G401 (cell line): ENCODE data around the gene DOCK3. TPM values are rescaled to one million over a fixed set of nuclear protein-coding genes. Genes with fewer than 3 reads are reported as not detected.
A peak's percentile ranks its signal among the peaks of the same experiment; 100 is the strongest.

Experiments
- DNase-seq: peaks from one replicate; pipeline ENCODE4 v3.0.0-alpha.2; 2015; ENCODE audit warnings: low spot score
- in situ Hi-C: cut with HindIII; loops from 2 replicates; pipeline ENCODE4 v1.10.0; 2016; ENCODE audit warnings: low sequenced_read_pairs, mixed read lengths
- total RNA-seq: library from RNA; depleted of rRNA; stranded (reverse); fragments of >200 nt; shearing (Covaris generic); gene quantifications from 2 replicates; pipeline ENCODE4 v1.2.3, GENCODE V29; 2014

Gene DOCK3
- total RNA-seq, 1 experiment from 2014 or later, result 1.7 TPM

DNA sequence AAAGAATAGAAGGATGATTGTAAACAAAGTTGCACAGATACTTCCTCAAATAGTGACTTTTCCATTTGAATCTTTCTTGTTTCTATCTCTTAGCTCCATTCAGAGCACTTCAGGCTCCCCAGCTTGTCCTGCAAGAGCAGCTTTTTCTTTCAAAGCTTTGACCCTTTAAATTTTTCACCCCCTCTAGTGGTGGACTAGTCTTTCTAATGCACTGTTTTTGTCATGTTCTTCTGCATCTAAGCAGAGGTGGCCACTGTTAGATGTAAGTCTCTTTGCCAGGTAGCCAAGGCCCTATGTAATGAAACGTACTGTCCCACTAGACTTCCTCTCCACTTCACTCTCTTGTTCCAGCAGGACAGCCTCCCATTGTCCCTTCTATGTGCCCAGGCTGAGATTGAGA is 636.3 kb downstream of the DOCK3 start:
- peak; percentile 7 for DNase-seq
- in situ Hi-C loops, result no loop called here

DNA sequence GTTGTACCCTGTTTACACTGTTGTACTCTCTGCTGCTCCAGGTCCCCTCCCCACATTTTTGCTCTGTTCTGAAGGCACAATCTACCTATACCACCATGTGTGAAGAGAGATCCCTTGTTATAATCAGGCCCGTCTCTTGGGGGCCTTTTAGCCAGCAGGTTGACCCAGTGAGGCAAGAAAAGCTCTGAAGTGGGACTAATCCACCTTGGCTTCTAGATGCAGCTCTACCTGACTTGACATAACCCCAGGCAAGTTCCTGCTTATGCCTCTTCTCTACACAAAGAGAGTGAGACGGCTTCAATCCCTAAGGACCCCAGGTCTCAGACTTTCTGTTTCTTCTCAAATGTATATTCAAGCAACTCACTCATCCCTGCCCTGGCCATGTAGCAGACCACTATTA is 653.5 kb downstream of the DOCK3 start:
- in situ Hi-C loops, result no loop called here
- no peak for DNase-seq

DNA sequence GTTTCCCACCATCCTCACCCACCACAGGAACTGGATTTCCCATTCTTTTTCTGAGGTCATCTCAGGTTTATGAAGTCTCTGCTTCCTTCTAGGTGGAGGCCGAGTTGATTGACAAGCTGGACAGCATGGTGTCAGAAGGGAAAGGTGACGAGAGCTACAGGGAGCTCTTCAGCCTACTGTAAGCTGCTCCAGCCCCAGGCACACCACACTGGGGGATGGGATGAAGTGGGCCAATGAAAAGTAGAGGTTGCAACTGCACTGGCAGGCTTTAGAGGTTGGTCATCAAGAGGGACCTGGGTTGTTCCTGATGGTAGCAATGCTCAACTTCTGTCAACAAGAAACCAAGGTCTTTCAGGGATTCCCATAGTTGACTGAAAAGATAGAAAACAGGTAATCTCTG is 655.3 kb downstream of the DOCK3 start:
- no peak for DNase-seq
- in situ Hi-C loops, result no loop called here

DNA sequence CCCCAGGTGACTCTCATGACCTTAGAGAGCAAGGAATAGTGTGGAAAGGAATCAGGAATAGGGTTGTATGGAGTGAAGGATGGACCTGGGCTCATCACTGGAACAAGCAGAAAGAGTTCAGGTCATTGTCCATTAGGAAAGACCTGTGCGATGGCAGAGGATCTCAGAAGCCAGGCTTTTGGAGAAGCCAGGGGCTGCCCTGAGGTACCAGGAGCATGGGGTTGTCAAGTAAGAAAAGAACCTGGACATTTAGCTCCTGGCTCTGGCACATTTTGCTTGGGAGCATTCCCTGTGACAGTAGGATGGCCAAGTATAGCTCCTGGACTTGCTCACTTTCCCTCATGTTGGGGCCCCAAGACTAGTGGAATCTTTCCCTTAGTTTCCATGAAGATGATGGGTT is 657.4 kb downstream of the DOCK3 start:
- in situ Hi-C loops, result no loop called here
- no peak for DNase-seq

DNA sequence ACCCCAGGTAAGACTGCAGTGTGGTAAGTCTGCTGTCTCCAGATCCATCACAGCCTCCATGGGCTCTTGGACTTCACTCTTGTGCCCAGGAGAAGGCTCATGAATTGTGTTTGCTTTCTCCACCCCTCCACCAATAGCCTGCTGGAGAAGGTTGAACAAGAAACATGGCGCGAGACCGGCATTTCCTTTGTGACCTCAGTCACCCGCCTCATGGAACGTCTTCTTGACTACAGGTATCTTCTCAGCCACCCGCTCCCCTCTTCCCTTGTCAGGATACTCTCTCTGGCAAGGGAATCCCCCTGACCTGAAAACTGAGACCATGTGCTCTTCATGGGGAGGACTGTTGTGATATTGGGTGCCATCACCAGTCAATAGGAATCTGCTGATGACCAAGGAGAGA is 658.3 kb downstream of the DOCK3 start:
- no peak for DNase-seq
- in situ Hi-C loops, result no loop called here

DNA sequence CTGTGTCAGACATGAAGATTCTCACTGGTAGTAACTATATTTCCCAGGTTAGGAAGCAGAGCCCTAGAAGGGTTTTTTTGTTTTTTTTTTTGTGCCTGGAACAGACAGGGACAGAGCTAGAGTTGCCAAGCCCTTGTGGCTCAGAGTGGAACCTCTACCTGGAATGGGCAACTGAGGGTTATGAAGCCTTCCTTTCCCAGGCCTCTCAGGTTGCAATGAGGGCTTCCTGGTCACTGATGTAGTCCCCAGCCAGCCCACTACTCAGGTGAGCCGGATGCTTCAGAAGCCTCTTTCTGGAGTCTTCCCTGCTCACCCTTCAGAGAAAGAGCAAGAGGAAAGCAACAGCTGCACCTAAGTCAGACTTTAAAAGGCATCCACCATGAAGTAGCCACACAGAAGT is 661.5 kb downstream of the DOCK3 start:
- in situ Hi-C loops, result no loop called here
- no peak for DNase-seq

DNA sequence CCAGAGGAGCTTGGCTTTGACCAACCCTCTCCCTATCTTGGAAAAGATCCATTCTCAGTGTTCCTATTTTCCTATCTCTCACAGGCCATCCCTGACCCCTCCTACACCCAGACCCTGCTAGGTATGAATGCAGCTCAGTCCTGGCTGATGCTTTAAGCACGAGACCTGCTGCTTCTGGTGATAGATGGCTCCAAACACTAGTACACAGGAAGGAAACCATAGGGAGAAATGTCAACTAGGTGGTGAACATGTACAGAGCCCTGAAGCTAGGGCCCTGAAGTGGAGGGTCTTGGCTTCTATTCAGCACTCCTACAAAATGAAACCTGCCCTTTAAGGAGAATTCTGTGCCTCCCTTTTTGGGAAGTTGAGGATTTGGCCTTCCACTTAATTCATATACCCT is 662.9 kb downstream of the DOCK3 start:
- in situ Hi-C loops, result no loop called here

DNA sequence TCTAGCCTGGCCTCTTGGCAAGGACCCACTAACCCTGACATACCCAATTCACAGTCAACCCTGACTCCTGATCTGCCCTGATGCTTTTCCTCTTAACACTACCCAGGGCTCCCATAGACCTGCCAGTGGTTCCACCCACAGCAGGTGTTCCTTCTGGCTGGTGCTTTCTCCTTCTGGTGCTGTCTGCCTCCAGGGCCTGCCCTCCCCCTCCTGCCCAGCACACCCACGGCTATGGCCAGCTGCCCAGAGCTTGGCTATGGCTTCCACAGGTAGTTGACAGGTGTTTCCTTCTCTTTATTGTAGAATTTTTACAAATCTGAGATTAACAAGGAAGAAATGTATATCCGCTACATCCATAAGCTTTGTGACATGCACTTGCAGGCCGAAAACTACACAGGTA is 663.9 kb downstream of the DOCK3 start:
- in situ Hi-C loops, result no loop called here
- peak; percentile 92 for DNase-seq

More for the DNA sequence above, 662.9 kb downstream of the DOCK3 start:
- no peak for DNase-seq

DNA sequence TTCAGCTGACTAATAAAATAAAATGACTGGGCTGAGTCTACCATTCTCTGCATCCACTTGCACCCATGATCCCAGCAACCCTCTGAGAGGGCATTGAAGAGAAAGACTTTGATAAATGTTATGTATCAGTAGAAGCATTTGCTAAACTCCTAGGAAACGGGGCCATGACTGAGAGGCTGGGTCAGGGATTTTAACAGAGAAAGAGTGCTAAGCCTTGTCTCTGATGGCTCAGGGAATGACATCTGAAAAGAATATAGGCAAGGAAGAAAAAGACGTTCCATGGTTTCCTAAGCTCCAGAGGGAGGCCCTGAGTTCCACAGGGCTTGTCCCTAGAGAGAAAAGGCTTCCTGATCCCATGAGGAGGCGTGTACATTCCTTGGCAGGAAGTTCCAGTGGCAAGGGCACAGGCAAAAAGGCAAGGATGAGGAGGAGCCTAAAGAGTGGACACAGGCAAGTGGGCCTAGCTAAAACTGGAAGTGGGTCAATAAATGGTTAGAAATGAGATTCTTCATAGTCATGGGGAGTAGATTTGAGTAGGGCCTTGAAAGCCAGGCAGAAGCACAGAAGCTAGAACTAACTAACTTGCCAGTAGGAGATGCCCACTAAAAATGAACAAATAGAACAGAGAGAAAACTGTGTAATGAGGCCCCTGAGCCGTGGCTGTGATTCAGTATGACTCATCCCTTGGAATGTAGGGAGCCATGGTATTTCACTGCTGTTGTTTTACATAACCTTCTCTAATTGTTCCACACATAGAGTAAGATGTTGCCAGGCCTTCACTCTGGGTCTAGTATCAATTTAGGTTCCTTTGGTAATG is 665.5 kb downstream of the DOCK3 start:
- in situ Hi-C loops, result no loop called here
- no peak for DNase-seq

DNA sequence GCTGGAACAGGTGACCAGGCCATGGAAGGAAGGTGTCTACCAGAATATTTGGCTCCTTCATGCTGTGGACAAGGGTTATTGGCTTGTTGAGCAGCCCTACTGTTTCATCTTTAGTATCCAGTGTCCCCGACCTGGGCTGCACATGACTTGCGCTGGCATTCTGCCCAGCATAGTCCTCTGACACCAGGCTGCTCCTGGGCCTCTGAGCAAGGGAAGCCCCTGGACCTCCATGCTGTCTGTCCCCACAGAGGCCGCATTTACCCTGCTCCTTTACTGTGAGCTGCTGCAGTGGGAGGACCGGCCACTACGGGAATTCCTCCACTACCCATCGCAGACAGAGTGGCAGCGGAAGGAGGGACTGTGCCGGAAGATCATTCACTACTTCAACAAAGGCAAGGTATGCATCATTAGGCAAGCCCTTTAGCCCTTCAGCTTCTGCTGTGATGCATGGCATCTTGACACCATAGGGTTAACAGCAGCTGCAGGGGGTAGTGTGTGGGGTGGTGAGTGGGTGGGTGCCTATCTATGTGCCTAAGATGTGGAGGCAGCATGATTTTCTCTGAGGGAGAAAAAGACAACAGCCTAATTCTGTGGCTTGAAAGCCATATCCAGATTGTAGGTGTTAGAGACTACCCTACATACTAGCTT is 666.4 kb downstream of the DOCK3 start:
- in situ Hi-C loops, result no loop called here
- DNase-seq, result no peak

DNA sequence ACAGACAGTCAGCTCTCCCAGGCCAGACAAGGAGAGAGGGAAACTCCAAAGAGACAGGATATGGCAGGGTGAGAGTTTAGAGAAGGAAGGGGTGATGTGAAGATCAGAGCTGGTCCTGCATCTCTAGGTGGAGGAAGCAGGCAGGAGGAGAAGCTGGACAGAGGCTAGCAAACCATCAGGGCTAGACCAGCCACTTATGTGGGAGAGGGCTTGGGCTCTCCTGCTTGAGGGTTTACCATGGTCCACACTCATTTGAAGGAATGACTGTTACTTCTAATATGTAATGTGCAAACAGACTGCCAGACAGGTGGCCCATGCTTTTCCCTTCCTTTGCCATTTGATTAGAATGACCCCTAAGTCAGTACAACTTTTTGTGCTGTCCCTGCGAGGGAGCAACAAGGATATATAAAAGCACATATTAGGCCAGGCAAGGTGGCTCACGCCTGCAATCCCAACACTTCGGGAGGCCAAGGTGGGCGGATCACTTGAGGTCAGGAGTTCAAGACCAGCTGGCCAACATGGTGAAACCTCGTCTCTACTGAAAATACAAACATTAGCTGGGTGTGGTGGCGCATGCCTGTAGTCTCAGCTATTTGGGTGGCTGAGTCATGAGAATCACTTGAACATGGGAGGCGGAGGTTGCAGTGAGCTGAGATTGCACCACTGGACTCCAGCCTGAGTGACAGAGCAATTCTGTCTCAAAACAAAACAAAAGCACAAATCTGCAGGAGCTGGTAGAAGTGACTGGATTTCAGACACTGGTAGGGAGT is 669.4 kb downstream of the DOCK3 start:
- DNase-seq, result no peak
- in situ Hi-C loops, result no loop called here

DNA sequence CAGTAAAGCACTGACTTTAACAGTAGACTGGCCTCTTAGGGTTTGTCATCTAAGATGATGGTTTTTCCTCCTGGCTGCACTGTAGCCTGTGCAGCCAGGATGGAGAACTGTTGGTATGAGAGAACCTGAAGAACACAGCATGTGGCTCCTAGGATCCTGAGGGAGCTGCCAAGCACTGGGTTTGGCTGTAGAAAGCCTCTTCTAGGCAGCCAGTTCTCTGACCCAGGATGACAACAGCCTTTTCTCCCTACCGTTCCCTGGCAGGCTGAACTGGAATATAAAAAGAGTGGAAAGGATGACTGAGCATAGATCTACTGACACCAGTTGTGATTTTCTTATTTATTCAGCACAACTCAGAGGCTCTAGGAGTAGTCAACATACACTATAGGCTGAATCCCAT is 676.0 kb downstream of the DOCK3 start:
- in situ Hi-C loops, result no loop called here
- peak; percentile 94 for DNase-seq

DNA sequence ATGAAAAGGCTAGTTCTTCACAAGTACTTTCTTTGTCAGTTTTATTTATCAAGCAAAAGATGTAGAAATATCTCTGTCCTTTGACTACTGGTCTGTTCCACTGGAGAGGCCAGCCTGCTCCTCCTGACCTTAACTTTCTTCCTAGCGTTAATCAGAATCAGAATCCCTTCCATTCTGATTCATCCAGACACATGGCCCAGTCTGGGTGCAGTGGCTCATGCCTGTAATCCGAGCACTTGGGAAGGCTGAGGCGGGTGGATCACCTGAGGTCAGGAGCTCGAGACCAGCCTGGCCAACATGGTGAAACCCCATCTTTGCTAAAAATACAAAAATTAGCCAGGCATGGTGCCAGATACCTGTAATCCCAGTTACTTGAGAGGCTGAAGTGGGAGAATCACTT is 678.4 kb downstream of the DOCK3 start:
- no peak for DNase-seq
- in situ Hi-C loops, result no loop called here

DNA sequence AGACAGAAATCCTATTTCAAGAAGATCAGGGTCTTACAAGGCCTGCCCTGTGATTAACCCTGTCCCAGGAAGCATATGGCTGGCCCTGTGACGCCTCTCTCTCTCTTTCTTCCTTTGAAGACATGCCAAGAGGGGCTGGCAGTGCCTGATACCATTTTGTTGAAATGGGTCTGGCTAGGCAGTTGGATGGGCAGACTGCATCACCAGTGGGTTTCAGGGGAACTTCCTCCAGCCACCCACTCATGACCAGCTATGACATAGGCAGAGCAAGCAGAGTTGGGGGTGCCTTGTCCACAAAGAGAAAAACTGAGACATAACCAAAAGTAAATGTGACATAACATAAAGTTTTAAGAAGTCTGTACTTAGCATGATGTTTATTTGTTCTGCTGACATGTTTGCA is 679.0 kb downstream of the DOCK3 start:
- in situ Hi-C loops, result no loop called here
- peak; percentile 43 for DNase-seq

DNA sequence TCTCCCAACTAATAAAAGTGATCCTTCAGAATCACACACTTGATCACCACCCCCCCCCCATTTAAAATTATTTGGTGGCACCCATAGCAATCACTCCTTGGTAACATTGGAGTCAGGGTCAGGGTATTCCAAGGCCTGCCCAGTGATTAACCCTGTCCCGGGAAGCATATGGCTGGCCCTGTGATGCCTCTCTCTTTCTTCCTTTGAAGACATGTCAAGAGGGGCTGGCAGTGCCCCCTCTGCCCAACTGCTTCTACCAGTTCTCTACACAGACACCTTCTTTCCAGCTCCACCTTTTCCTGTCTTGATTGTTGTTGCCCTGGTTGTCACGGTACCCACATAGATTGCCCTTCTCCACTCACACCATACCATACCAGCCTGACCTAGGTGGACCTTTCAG is 679.4 kb downstream of the DOCK3 start:
- no peak for DNase-seq
- in situ Hi-C loops, result no loop called here

DNA sequence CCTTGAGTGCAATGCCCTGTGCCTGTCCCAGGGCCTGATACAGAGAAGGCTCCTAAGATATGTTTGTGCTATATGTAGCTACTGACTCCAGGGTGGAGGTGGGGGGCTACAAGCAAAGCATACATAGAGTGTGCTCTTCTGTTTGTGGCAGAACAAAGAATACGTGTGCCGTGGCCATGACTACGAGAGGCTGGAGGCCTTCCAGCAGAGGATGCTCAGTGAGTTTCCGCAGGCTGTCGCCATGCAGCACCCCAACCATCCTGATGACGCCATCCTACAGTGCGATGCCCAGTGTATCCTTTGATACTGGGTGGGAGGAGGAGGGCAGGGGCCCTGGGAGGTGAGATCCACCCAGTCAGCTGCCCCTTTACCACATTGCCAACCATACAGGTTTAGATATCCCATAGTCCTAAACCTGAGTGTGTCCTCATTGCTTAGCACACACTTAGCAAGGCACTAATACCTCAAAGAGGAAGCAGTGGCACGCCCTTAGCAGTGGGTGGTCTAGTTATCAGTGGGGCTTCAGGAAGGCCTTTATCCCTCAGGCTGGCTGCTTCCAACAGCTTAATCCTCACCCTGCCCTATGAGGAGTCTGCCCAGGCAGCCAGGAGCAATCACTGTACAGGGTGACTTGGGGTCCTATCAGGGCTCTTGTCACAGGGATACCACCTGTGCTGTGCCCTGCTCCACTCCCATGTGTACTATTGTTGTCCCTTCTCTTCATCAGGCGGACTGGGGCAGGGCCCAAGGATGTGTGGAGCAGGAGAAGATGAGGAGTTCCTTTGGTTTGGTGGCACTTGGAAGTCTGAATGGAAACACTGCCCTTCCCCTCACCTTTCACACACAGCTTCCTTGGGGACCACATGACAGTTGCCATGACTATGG is 680.2 kb downstream of the DOCK3 start:
- DNase-seq, result no peak
- in situ Hi-C loops, result no loop called here

DNA sequence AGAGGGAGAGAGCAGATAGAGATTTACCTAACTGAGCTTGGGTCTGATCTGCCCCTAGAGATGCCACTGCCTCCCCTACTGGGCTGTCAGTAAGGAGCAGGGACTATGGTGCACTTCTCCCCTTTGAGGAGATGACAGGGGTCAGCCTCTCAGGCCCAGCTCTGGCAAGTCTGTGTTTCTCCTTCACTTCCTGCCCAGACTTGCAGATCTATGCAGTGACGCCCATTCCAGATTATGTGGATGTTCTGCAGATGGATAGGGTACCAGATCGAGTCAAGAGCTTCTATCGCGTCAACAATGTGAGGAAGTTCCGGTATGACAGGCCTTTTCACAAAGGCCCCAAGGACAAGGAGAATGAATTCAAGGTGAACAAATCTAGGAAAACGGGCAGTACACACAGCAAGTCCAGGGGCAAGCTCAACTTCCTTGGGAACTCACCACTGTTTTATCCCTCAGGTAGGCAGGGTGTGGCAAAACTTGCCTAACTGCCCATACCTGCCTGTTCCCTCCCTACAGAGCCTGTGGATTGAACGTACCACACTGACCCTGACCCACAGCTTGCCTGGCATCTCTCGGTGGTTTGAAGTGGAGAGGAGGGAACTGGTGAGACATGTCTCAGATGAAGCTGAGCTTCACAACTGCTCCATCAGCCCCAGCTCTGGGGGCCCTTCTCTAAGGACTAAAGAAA is 681.3 kb downstream of the DOCK3 start:
- DNase-seq, result no peak
- in situ Hi-C loops, result no loop called here

DNA sequence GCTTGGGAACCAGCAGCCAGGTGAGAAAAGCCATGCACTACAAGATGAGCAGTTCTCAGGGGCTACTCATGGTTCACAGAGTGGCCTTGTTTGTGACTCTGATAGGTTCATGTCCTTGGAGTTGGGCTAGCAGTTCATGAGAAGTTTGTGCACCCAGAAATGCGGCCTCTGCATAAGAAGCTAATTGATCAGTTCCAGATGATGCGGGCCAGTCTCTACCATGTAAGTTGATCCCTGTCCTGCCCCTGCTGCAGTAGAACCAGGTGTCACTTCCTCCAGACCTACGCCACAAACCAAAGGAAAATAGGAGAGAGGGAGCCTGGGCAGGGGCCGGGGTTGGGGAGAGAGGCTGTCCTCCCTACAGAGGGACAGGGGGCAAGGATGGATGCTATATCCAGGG is 683.1 kb downstream of the DOCK3 start:
- no peak for DNase-seq
- in situ Hi-C loops, result no loop called here

DNA sequence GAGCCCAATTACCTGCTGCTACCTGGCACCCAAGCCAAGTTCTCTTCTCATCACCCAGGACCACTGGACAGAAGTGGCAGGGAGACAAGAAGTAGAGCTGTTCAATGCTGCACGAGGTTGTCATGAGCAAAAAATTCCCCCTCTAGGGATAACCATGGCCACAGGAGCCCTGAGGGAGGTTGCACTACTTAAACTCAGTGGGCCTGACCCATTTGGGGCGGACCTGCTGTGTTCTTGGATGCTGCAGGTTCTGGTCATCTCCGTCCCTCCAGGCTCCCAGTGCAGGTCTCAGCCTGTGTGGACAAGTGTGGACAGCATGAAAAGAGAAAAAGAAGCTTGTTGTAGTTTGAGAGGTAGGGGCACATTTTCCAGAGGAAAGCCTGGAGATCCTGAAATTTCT is 684.3 kb downstream of the DOCK3 start:
- DNase-seq, result peak; percentile 33
- in situ Hi-C loops, result no loop called here
